ENCODE data around the gene LZTS3.
A peak's percentile ranks its signal among the peaks of the same experiment; 100 is the strongest.
"Not testable (repeated sequence)": the region's sequence is repeated elsewhere in the genome, so short reads cannot be mapped to it uniquely, and the experiment has no call there.

Gene LZTS3

DNA sequence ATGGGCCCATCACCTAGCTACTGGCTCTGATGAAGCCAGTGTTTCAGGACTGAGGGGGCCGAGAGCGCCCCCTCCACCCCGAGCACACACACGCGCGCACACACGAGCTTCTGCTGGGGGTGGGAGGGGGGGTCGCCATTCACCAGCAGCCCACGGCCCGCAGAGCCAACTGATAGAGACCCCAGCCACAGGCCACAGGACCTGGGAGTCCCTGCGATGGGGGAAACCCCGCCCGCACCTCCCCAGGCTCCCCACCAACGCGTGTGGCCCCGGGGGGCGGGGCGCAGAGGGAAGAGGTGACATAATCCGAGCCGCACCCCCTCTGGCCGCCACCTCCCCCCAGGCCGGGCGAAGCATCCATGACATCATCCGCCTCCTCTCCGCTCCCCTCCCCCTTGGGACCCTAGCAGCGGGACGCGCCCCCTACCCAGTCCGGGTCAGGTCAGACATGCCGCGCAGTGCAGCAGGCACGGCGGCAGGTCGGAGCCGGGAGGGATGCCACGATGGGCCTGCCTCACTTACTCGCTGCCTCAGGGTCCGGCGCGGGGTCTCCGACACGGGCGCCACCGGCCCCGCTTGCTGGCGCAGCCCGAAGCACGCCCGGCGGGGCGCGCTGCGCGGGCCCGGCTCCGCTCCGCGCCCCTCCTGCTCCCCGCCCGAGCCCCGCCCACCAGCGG, at the start of gene LZTS3:
TSS of gene LZTS3 (minus strand) at position 617 of the 677 bp plus-strand sequence. CDS start 6,386 bp downstream, outside the sequence.
- peak within 1 kb of the TSS; percentile 72 for H3K4me3 ChIP-seq (ENCODE audit: low read depth, low read length)
- TF ChIP-seq, protein P1, sequence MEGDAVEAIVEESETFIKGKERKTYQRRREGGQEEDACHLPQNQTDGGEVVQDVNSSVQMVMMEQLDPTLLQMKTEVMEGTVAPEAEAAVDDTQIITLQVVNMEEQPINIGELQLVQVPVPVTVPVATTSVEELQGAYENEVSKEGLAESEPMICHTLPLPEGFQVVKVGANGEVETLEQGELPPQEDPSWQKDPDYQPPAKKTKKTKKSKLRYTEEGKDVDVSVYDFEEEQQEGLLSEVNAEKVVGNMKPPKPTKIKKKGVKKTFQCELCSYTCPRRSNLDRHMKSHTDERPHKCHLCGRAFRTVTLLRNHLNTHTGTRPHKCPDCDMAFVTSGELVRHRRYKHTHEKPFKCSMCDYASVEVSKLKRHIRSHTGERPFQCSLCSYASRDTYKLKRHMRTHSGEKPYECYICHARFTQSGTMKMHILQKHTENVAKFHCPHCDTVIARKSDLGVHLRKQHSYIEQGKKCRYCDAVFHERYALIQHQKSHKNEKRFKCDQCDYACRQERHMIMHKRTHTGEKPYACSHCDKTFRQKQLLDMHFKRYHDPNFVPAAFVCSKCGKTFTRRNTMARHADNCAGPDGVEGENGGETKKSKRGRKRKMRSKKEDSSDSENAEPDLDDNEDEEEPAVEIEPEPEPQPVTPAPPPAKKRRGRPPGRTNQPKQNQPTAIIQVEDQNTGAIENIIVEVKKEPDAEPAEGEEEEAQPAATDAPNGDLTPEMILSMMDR (IDR thresholded peaks at IDR 0.05; ENCODE audit: low read depth, low read length): no peak
- in situ Hi-C loops (cut with HindIII; ENCODE audit: low sequenced_read_pairs): no loop called here
- peak; percentile 52 for DNase-seq (ENCODE audit: low read depth, low spot score)

DNA sequence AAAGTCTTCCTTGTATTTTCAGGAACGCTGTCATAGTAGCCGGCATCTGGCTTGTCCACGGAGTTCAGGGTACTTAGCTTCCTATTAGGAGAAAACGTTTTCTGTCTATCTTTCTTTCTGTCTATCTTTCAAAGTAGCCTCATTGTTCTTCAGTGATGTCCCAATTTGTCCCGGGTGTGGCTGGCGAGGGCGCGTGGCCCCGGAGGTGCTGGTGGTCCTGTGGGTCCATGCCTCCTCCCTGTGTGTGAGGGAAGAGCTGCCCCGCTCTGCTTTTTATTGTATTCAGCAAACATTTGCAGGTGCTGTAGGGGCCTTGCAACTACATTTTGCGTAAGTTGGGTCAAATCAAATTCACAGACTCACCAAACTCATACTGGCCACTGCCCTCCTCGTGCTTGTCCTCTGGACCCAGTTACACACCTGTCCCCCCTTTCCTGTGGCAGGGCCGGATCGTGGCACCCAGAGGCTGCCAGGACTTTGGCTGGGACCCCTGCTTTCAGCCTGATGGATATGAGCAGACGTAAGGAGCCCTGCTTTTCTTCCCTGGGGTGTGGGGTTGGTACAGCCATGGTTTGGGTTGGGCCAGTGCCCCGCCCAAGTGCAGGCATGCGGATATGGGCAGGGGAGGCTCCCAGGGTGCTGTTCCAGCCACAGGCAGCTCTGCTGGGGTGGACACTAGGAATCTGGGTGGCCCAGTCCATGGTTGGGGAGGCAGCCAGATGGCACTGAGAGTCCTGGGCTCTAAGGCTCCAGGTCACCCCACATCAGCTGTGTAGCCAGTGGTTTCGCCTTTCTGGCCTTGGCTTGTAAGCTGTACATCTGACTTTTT, 48.3 kb upstream of the LZTS3 start:
- DNase-seq (ENCODE audit: low read depth, low spot score): no peak
- in situ Hi-C loops (cut with HindIII; ENCODE audit: low sequenced_read_pairs): no loop called here
- TF ChIP-seq, protein P1 (IDR thresholded peaks at IDR 0.05; ENCODE audit: low read depth, low read length): no peak
- no peak overlapping the region for H3K4me3 ChIP-seq (ENCODE audit: low read depth, low read length)

DNA sequence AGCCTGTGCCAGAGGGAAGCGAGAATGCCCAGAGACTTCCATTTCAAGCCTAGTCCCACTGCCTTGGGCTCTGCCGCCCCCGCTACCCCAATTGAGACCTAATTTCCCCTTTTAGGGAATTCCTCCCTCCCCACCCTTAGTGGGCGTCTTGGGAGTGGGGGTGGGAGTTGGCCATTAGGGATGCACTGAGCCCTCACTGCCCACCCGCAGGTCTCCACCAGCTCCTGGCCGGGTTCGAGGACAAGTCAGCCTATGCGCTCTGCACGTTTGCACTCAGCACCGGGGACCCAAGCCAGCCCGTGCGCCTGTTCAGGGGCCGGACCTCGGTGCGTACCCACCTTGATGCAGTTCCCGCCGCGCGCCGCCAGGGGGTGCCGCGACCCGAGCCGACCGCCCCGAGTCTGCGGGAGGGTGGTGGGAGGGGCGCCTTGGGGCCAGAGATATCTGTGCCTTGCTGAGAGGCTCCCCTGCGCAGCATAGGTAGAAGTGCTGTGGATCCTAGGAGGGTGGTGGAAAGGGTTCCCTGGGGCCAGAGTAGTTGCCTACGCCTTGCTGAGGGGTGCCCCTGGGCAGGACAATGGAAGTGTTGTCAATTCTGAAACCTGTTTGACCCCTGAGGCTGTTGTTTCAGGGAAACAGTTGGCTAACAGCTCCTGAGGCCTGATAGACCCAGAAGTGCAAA, 45.1 kb upstream of the LZTS3 start:
- TF ChIP-seq, protein P1 (IDR thresholded peaks at IDR 0.05; ENCODE audit: low read depth, low read length): peak; percentile 89
- peak; percentile 10 for DNase-seq (ENCODE audit: low read depth, low spot score)
- H3K4me3 ChIP-seq (ENCODE audit: low read depth, low read length): no peak overlapping the region
- in situ Hi-C loops (cut with HindIII; ENCODE audit: low sequenced_read_pairs): no loop called here

DNA sequence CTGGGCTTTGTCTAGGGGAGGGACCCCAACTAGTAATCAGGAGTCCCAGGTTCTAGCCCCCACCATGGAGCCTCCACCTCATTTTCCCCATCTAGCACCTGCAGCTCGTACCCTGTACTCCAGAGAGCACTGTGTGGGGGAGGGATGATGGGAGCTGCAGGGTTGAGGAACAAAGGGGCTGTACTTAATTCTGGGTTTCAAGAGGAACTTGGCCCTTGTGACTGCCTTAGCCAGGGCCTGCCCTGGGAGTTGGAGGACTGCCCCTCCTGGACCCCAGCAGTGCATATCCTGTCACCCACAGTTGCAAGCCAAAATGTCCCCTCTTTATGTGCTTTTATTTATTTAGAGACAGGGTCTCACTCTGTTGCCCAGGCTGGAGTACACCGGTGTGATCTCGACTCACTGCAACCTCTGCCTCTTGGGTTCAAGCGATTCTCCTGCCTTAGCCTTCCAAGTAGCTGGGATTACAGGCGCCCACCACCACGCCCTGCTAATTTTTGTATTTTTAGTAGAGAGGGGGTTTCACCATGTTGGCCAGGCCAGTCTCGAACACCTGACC, 42.1 kb upstream of the LZTS3 start:
- DNase-seq (ENCODE audit: low read depth, low spot score); in situ Hi-C loops (cut with HindIII; ENCODE audit: low sequenced_read_pairs): not testable (repeated sequence)

DNA sequence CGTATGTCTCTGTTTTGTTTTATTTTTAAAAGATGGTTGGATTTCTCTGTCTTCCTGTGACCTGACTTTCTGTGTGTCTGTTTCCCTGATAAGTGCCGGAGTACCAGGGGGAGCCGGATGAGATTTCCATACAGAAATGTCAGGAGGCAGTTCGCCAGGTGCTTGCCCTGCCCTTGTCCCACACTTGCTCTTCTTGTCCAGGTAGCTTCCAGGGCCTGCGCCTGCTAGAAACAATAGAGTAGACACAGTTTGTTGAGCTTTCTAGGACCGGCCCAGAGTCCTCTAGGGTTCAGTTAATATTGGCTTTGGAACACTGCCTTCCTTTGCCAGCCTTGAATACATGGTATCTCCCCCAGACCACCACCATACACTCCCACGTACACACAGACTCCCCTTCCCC, 39.9 kb upstream of the LZTS3 start:
- in situ Hi-C loops (cut with HindIII; ENCODE audit: low sequenced_read_pairs): no loop called here
- TF ChIP-seq, protein P1 (IDR thresholded peaks at IDR 0.05; ENCODE audit: low read depth, low read length): no peak
- DNase-seq (ENCODE audit: low read depth, low spot score): no peak
- H3K4me3 ChIP-seq (ENCODE audit: low read depth, low read length): no peak overlapping the region

More for the DNA sequence above, 42.1 kb upstream of the LZTS3 start:
- not testable (repeated sequence) for H3K4me3 ChIP-seq (ENCODE audit: low read depth, low read length)

DNA sequence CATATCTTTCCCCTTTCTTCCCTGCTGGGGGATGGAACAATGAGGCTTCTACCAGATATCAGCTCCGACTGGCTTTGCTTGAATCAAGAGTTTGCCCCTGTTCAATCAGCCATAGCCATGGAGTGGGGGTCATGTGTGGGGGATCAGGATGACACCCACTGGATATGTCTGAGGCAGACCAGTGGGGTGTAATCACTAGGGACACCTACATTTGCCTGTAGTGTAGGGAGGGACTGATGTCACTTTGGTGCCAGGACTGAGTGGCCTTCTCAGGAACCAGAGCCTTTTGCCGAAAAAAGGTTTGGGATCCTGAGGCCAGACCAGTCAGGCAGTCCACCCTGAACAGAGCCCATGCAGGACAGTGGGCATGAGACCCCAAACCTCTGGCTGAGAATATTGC, 37.0 kb upstream of the LZTS3 start:
- H3K4me3 ChIP-seq (ENCODE audit: low read depth, low read length): peak overlapping the region; percentile 86
- no peak for DNase-seq (ENCODE audit: low read depth, low spot score)
- in situ Hi-C loops (cut with HindIII; ENCODE audit: low sequenced_read_pairs): no loop called here
- TF ChIP-seq, protein P1 (IDR thresholded peaks at IDR 0.05; ENCODE audit: low read depth, low read length): no peak
